D721Med (cell line): ENCODE measurements around the gene SDSL.
A peak's percentile ranks its signal among the peaks of the same experiment; 100 is the strongest.

ENCODE experiments used
- DNase-seq: peaks from one replicate; pipeline ENCODE4 v3.0.0; 2011; ENCODE audit warnings: low spot score; ENCODE audit not compliant: insufficient read length
- FAIRE-seq: peaks from 2 replicates; lab custom pipeline; 2011; peaks lifted over from hg19 to GRCh38; lab: Jason Lieb, UNC
- TF ChIP-seq, protein P1 (sequence below): IDR thresholded peaks from 2 replicates; pipeline ENCODE4 v1.5.1; 2012; ENCODE audit warnings: mild to moderate bottlenecking, control low read depth; ENCODE audit not compliant: insufficient read depth; ENCODE audit errors: missing control alignments

The SDSL gene

DNA sequence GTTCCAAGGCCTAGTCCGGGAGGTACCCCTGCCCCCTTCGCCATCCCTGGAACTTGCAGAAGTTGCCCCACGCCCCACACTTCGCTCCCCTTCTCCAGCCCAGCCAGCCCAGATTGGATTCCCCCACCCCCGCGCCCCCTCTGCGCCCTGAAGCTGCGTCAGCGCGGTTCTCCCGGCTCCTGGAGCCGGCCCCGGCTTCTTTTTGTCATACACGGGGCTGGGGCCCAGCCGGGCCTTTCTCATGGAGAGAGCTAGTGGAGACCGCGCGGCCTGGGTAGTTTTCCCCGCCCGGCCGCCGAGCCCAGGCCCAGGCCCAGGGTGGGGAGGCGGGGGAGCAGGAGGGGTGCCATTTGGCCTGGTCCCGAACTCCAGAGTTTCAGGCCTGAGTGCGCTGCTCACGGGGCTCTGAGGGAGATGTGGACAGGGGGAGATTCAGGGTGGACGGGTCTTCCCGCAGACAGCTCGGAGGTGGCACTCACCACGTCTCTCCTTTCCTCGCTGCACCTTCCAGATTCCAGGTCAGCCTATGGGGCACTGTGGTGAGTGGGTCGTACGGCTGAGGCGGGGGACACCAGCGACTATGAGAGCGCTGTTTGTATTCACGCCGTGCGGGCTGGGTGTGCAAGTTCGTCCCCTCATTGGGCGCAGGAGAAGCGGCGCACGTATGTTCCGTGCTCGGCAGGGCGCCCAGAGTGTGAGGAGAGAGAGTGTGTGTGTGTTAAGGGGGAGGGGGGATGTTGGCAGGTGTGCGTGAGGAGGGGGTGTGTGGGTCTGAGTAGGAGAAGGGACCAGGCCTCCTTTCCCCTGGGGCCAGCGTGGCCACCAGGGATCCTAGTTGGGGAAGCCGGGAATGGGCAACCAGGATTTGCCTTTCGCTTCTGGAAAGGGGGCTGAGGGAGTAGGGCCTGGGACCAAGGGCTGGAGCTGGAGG, 50.3 kb downstream of the SDSL start:
- TF ChIP-seq, protein P1, sequence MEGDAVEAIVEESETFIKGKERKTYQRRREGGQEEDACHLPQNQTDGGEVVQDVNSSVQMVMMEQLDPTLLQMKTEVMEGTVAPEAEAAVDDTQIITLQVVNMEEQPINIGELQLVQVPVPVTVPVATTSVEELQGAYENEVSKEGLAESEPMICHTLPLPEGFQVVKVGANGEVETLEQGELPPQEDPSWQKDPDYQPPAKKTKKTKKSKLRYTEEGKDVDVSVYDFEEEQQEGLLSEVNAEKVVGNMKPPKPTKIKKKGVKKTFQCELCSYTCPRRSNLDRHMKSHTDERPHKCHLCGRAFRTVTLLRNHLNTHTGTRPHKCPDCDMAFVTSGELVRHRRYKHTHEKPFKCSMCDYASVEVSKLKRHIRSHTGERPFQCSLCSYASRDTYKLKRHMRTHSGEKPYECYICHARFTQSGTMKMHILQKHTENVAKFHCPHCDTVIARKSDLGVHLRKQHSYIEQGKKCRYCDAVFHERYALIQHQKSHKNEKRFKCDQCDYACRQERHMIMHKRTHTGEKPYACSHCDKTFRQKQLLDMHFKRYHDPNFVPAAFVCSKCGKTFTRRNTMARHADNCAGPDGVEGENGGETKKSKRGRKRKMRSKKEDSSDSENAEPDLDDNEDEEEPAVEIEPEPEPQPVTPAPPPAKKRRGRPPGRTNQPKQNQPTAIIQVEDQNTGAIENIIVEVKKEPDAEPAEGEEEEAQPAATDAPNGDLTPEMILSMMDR = no peak
- DNase-seq (no peak), FAIRE-seq (no peak)

DNA sequence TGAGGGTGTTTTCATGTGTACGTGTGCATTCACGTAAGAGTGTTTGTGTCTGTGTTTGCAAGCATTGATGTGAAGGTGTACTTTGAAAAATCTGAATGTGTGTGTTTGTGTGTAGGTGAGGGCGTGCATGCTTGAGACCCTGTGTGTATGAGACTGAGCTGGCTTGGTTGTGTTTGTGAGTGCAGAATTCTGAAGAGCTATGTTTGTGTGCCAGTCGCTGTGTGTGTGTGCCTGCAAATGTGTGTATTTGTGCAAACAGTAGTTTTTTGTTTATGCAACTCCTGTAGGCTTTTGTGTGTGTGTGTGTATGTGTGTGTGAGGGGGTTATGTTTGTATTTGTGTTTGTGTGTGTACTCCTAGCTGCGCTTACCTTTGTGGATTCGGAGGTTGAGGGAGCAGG, 51.2 kb downstream of the SDSL start:
- TF ChIP-seq, protein P1 = no peak
- FAIRE-seq = no peak

DNA sequence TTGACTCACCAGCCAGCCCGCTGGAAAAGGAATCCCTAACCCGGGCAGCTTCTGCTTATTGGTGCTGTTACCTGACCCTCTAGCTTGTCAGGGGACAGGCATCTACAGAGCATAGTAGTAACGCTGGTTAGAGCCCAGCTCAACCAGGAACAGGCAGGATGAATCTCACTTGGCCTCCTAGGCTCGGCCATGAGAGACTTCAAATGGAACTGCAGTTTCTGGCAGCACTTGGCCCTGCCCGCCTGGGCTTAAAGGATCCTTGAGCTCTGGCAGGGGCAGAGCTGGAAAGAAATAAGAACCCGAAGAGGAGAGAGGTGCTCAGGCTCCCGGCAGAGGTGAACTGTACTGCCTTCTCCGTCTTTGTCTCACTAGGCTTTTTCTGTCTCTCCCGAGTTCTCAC, 51.8 kb downstream of the SDSL start:
- DNase-seq (no peak), FAIRE-seq (no peak)
- TF ChIP-seq, protein P1 = no peak

More for the DNA sequence above, 51.2 kb downstream of the SDSL start:
- DNase-seq = no peak

DNA sequence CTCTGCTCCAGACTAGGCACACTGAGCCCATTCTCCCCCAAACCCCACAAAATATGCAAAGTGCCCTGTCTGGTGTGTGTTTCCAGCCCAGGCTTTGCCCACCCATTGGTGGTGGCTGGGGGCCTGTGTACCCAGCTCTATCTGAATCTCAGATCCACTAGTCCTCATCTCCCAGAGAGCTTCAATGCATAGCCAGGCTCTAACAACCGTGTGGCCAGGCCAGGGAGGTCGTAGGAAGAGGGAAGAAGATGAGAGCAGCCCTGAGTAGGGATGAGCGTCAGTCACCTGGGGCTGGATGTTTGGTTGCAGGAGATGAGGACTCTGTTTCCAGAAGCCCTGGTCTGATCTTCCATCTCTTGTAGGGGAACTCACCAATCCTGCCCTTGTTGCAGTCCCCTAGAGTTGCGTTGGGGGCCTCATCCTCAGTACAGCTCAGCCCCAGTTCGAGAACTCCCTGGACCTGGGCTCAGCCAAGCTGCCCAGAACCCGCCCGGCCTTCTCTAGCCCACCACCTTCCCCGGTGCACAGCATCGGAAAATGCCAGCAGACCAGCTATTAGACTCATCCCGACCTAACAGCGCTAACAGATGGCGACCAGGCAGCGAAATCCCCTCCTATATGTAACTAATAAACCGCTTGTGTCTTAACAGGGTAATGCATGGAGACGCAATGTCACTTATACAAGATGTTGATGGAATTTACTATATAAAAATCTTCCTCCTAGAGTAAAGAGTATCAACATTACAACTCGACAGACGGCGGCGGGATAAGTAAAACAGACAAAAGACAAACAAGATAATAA, 52.7 kb downstream of the SDSL start:
- FAIRE-seq (no peak), DNase-seq (peak; percentile 62)
- TF ChIP-seq, protein P1 = no peak

DNA sequence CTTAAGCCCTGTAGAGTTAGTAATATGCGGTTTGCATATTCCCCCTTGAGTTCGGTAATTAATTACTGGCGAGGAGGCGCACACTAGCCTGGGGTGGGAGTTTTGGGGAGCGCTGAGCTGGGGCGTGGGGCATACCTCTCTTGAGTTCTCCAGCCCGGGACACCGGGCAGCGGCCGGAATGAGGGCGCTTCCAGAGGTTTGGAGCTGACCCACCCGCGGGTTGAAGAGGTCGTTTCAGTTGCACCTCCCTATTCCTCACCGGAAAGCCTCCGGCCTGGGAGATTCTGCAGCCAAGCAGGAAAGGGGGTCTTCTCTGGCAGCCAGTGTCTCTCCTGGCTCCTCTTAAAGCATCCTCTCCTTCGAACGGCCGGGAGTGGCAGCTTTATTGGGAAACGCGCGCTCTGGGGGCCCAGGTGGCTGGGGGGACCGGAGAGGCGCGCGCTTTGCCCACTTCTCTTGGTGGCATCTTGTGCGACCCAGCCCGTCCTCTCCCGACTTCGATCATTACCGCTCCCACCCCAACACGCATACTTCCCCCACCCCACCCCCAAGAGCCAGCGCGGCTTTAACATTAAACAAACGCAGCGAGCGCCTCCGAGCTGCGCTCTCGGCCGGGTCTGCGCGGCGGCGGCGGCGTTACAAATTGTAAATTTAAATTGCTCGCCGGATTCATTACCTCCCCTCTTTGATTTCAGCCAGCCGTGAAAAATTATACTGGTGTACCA, 53.4 kb downstream of the SDSL start:
- TF ChIP-seq, protein P1 = no peak

DNA sequence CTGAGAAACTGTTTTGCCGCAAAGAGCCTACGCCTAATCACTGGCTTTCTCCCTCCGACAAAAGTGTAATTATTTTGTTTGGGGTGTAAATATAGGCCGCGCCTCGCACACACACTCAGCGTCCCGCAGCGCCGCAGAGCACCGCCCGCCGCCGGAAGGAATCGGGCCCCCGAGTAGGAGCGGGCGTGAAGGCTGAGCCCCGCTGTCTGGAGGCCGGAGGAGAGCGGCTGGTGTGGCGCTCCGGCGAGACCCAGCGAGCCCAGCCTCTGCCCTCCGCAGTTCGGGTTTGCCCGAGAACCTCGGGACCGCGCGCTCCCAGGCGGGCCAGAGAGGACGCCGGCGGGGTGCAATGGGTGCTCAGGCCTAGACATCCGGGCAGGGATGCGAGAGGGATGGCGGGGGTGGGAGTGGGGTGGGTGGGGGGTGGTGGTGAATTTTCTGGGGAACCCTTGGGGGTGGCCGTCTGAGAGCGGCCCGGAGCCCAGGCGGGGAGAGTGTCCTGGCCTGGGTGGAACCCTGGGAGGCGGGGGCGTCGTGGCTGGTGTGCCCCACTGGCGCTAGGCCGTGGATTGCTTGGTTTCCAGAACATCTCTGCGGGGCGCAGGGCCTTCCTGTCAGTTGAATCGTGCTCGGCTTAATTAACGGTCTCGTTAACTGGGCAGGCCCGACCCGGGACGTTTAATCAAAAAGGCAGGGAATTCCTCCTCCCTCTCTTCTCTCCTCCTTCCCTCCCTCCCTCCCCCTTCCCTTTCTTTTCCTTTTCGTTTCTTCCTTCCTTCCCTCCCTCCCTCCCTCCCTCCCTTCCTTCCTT, 54.2 kb downstream of the SDSL start:
- TF ChIP-seq, protein P1 = no peak
- no peak for FAIRE-seq
- DNase-seq = no peak

More for the DNA sequence above, 53.4 kb downstream of the SDSL start:
- DNase-seq (no peak), FAIRE-seq (no peak)
